Thyroid gland (tissue), 4 donors: ENCODE data around the gene TRPM4.

ENCODE experiments used
- CTCF ChIP-seq, 6 experiments: fragments of 200-600 bp in 3 of 6; fragments of 450-650 bp in 3 of 6; sonication (generic) in 3 of 6; IDR thresholded peaks; one replicate each; pipeline ENCODE4 v1.5.1; 2016 to 2019; ENCODE audit warnings: antibody characterized with exemption in 6 of 6, mild to moderate bottlenecking in 2 of 6, inconsistent platforms in 1 of 6, moderate library complexity in 1 of 6
- POLR2A ChIP-seq, 2 donors: fragments of 450-650 bp; IDR thresholded peaks; one replicate each; pipeline ENCODE4 v1.6.1; 2017; ENCODE audit warnings: antibody characterized with exemption in 2 of 2, mild to moderate bottlenecking in 2 of 2, moderate library complexity in 1 of 2

GRCh38 chr19:49154279-49154678, 3.3 kb upstream of the TRPM4 start:
- TF ChIP-seq CTCF (IDR thresholded peaks at IDR 0.05) (no peak), POLR2A (IDR thresholded peaks at IDR 0.05) (no peak)
